IMR-90 (cell line): ENCODE data around the gene SLC25A33. TPM values are rescaled to one million over a fixed set of nuclear protein-coding genes. Genes with fewer than 3 reads are reported as not detected.

Source experiments
- ATAC-seq: fragments of 200-7000 bp; cut with Tn5 transposase; 2 replicates; pipeline ENCODE4 v1.9.1; 2020; ENCODE audit warnings: low read depth, mild to moderate bottlenecking, moderate library complexity
- BruUV-seq: library from RNA; stranded (reverse); fragments of 400-500 nt; replicated peaks from 2 replicates; lab custom pipeline; 2021; lab: Mats Ljungman, UMichigan
- CTCF ChIA-PET: fragments of 300-600 bp; formaldehyde crosslinking; extraction: SDS; loops from one replicate; lab custom pipeline; 2021; ENCODE audit warnings: antibody characterized with exemption; lab: Yijun Ruan, JAX
- POLR2A ChIA-PET: fragments of 300-600 bp; sonication (Branson Sonifier 250); formaldehyde crosslinking; loops from one replicate; lab custom pipeline; 2022; ENCODE audit warnings: antibody characterized with exemption; ENCODE audit not compliant: unreplicated experiment; lab: Charles Lee
- DNase-seq: peaks from one replicate; pipeline ENCODE4 v3.0.0; 2013
- H2AFZ ChIP-seq: replicated peaks from 2 replicates; pipeline ENCODE3; 2013; ENCODE audit warnings: low read length, mild to moderate bottlenecking; ENCODE audit not compliant: poor library complexity
- H2AK5ac ChIP-seq: 2 replicates; pipeline ENCODE4 v1.6.1; 2013; ENCODE audit warnings: low read depth, low read length, inconsistent platforms
- H2AK9ac ChIP-seq: replicated peaks from 2 replicates; pipeline ENCODE3; 2013; ENCODE audit warnings: mild to moderate bottlenecking, low read depth, low read length, moderate library complexity; ENCODE audit not compliant: poor library complexity
- H2BK120ac ChIP-seq: 2 replicates; pipeline ENCODE4 v1.6.1; 2013; ENCODE audit warnings: low read depth, low read length, inconsistent platforms
- H2BK15ac ChIP-seq: 3 replicates; pipeline ENCODE4 v1.6.1; 2013; ENCODE audit warnings: low read depth, low read length, inconsistent platforms
- H2BK20ac ChIP-seq: 2 replicates; pipeline ENCODE4 v1.6.1; 2013; ENCODE audit warnings: low read depth, mild to moderate bottlenecking, inconsistent platforms, low read length, moderate library complexity
- H2BK5ac ChIP-seq: 2 replicates; pipeline ENCODE4 v1.6.1; 2013; ENCODE audit warnings: mild to moderate bottlenecking, low read depth, low read length, inconsistent platforms; ENCODE audit not compliant: poor library complexity, severe bottlenecking
- H3K14ac ChIP-seq: replicated peaks from 2 replicates; pipeline ENCODE4 v1.6.1; 2013; ENCODE audit warnings: low read depth, low read length, inconsistent platforms
- H3K18ac ChIP-seq: 2 replicates; pipeline ENCODE4 v1.6.1; 2013; ENCODE audit warnings: low read depth, low read length, control low read depth
- H3K23ac ChIP-seq: 2 replicates; pipeline ENCODE4 v1.6.1; 2013; ENCODE audit warnings: low read depth, low read length, inconsistent platforms
- H3K27ac ChIP-seq: 2 replicates; pipeline ENCODE4 v1.5.1; 2013; ENCODE audit warnings: mild to moderate bottlenecking, control low read depth, low read length; ENCODE audit not compliant: insufficient read depth
- H3K27me3 ChIP-seq: 2 replicates; pipeline ENCODE4 v1.6.1; 2013; ENCODE audit warnings: low read length; ENCODE audit not compliant: control insufficient read depth, insufficient read depth
- H3K36me3 ChIP-seq: 2 replicates; pipeline ENCODE4 v1.6.1; 2013; ENCODE audit warnings: low read length, mixed read lengths; ENCODE audit not compliant: control insufficient read depth, insufficient read depth
- H3K4ac ChIP-seq: 2 replicates; pipeline ENCODE4 v1.6.1; 2013; ENCODE audit warnings: low read depth, low read length, inconsistent platforms
- H3K4me1 ChIP-seq: 2 replicates; pipeline ENCODE4 v1.6.1; 2013; ENCODE audit warnings: low read length, mixed read lengths; ENCODE audit not compliant: control insufficient read depth, insufficient read depth
- H3K4me2 ChIP-seq: 2 replicates; pipeline ENCODE4 v1.6.1; 2013; ENCODE audit warnings: low read depth, mild to moderate bottlenecking, control low read depth, low read length, moderate library complexity
- H3K4me3 ChIP-seq: 2 replicates; pipeline ENCODE4 v1.5.1; 2013; ENCODE audit warnings: low read depth, mild to moderate bottlenecking, control low read depth, low read length, moderate library complexity; ENCODE audit not compliant: insufficient read depth
- H3K56ac ChIP-seq: 2 replicates; pipeline ENCODE4 v1.6.1; 2013; ENCODE audit warnings: low read length, inconsistent platforms; ENCODE audit not compliant: insufficient read depth; ENCODE audit errors: extremely low read depth
- H3K79me1 ChIP-seq, 2 experiments: 2 replicates each; pipeline ENCODE4 v1.6.1; 2013; ENCODE audit warnings: low read length in 2 of 2, inconsistent platforms in 1 of 2, low read depth in 1 of 2
- H3K9ac ChIP-seq: 2 replicates; pipeline ENCODE4 v1.6.1; 2013; ENCODE audit warnings: low read depth, low read length, control low read depth
- H3K9me1 ChIP-seq: 2 replicates; pipeline ENCODE4 v1.6.1; 2013; ENCODE audit warnings: low read length, inconsistent platforms; ENCODE audit not compliant: insufficient read depth
- H3K9me3 ChIP-seq: 2 replicates; pipeline ENCODE4 v1.6.1; 2013; ENCODE audit warnings: low read length; ENCODE audit not compliant: control insufficient read depth, insufficient read depth
- H4K20me1 ChIP-seq: 2 replicates; pipeline ENCODE4 v1.6.1; 2013; ENCODE audit warnings: low read length, inconsistent platforms; ENCODE audit not compliant: insufficient read depth
- H4K5ac ChIP-seq: 2 replicates; pipeline ENCODE4 v1.6.1; 2013; ENCODE audit warnings: mild to moderate bottlenecking, low read depth, low read length, control low read depth
- H4K8ac ChIP-seq, 2 experiments: 2 replicates each; pipeline ENCODE4 v1.6.1; 2013; ENCODE audit warnings: low read depth in 2 of 2, low read length in 2 of 2, control low read depth in 1 of 2, inconsistent platforms in 1 of 2
- H4K91ac ChIP-seq: 2 replicates; pipeline ENCODE4 v1.6.1; 2013; ENCODE audit warnings: low read depth, low read length, inconsistent platforms; ENCODE audit not compliant: insufficient read depth
- BHLHE40 ChIP-seq: fragments of 150-350 bp; IDR thresholded peaks from 2 replicates; pipeline ENCODE4 v1.6.1; 2016; ENCODE audit warnings: mild to moderate bottlenecking, low read depth, low read length
- CEBPB ChIP-seq: IDR thresholded peaks from 2 replicates; pipeline ENCODE4 v1.6.1; 2012; ENCODE audit warnings: low read depth, low read length, improper control_type of control experiment
- CHD1 ChIP-seq: IDR thresholded peaks from 2 replicates; pipeline ENCODE4 v1.6.1; 2012; ENCODE audit warnings: low read depth, low read length, improper control_type of control experiment
- CTCF ChIP-seq: conservative IDR thresholded peaks from 2 replicates; pipeline ENCODE4 v1.5.1; 2012; ENCODE audit warnings: mild to moderate bottlenecking, low read depth, low read length, improper control_type of control experiment
- ELK1 ChIP-seq: fragments of 150-350 bp; IDR thresholded peaks from 2 replicates; pipeline ENCODE4 v1.6.1; 2016; ENCODE audit warnings: low read depth, mild to moderate bottlenecking, low read length, moderate library complexity, borderline replicate concordance
- MAFK ChIP-seq: IDR thresholded peaks from 2 replicates; pipeline ENCODE4 v1.6.1; 2012; ENCODE audit warnings: low read depth, low read length, improper control_type of control experiment
- MAZ ChIP-seq: IDR thresholded peaks from 2 replicates; pipeline ENCODE4 v1.6.1; 2012; ENCODE audit warnings: low read depth, mild to moderate bottlenecking, low read length, improper control_type of control experiment, moderate library complexity, borderline replicate concordance
- MXI1 ChIP-seq: IDR thresholded peaks from 2 replicates; pipeline ENCODE4 v1.6.1; 2012; ENCODE audit warnings: low read depth, mild to moderate bottlenecking, low read length, moderate library complexity, borderline replicate concordance
- NFE2L2 ChIP-seq: fragments of 150-350 bp; IDR thresholded peaks from 2 replicates; pipeline ENCODE4 v1.6.1; 2016; ENCODE audit warnings: low read depth, mild to moderate bottlenecking, low read length
- POLR2A ChIP-seq: IDR thresholded peaks from 2 replicates; pipeline ENCODE4 v1.6.1; 2012; ENCODE audit warnings: mild to moderate bottlenecking, low read depth, low read length
- RAD21 ChIP-seq: IDR thresholded peaks from 2 replicates; pipeline ENCODE4 v1.6.1; 2012; ENCODE audit warnings: low read length, improper control_type of control experiment
- RCOR1 ChIP-seq: IDR thresholded peaks from 2 replicates; pipeline ENCODE4 v1.6.1; 2012; ENCODE audit warnings: mild to moderate bottlenecking, low read length, improper control_type of control experiment; ENCODE audit not compliant: insufficient replicate concordance
- RFX5 ChIP-seq: IDR thresholded peaks from 2 replicates; pipeline ENCODE4 v1.8.0; 2012; ENCODE audit warnings: low read depth, mild to moderate bottlenecking, low read length, moderate library complexity
- SMC3 ChIP-seq: fragments of 150-350 bp; IDR thresholded peaks from 2 replicates; pipeline ENCODE4 v1.6.1; 2016; ENCODE audit warnings: low read depth, mild to moderate bottlenecking, antibody characterized with exemption, low read length, moderate library complexity
- USF2 ChIP-seq: fragments of 150-350 bp; IDR thresholded peaks from 2 replicates; pipeline ENCODE4 v1.6.1; 2017; ENCODE audit warnings: mild to moderate bottlenecking, antibody characterized with exemption, low read length, low read depth
- WGBS, 2 experiments: methylation state at CpG; one replicate each; pipeline versions ENCODE4 v1.1.5 to v1.1.7; 2013; ENCODE audit warnings: missing lambda C conversion rate in 2 of 2; ENCODE audit not compliant: insufficient read length in 1 of 2; ENCODE audit errors: extremely low coverage in 2 of 2; 5-methylcytosine and 5-hydroxymethylcytosine counted together
- dilution Hi-C: fragments of 300-500 bp; cut with HindIII; formaldehyde crosslinking; loops from one replicate; pipeline ENCODE4 v1.14.3; 2018; ENCODE audit warnings: low sequenced_read_pairs; ENCODE audit not compliant: unreplicated experiment
- in situ Hi-C: fragments of 300-500 bp; cut with MboI; formaldehyde crosslinking; loops from 3 replicates; pipeline ENCODE4 v1.14.3; 2019; ENCODE audit warnings: low sequenced_read_pairs, inconsistent platforms, mixed read lengths
- intact Hi-C: fragments of 100-400 bp; cut with micrococcal nuclease; formaldehyde crosslinking; loops from 2 replicates; pipeline ENCODE4 v1.10.0; 2022
- polyA plus RNA-seq, 3 experiments: library from polyadenylated mRNA; depleted of rRNA; stranded (reverse); fragments of >200 nt; gene quantifications; 2 replicates each; pipeline ENCODE4 v1.2.3, GENCODE V29; 2012; ENCODE audit warnings: low replicate concordance in 1 of 3
- total RNA-seq: library from RNA; depleted of rRNA; stranded (reverse); fragments of >200 nt; gene quantifications from 2 replicates; pipeline ENCODE4 v1.2.3, GENCODE V29; 2012

The SLC25A33 gene
- total and polyA plus RNA-seq, 2 of the 4 experiments (the other 2 are of a cell fraction), result 2.5 to 3.0 TPM

GRCh38 chr1:9542430-9542829, 3.2 kb downstream of the SLC25A33 start:
- H2BK20ac ChIP-seq, result no peak overlapping the region
- H3K36me3 ChIP-seq, result no peaks in the 10 kb centered on the region
- TF ChIP-seq CEBPB, result no peak
- no peak for TF ChIP-seq SMC3
- no peak for TF ChIP-seq RCOR1
- no peak for TF ChIP-seq MXI1
- TF ChIP-seq CHD1, result no peak
- TF ChIP-seq CTCF, result no peak
- TF ChIP-seq MAFK, result no peak
- TF ChIP-seq NFE2L2, result no peak
- TF ChIP-seq ELK1, result no peak
- TF ChIP-seq MAZ, result no peak
- TF ChIP-seq POLR2A, result no peak
- no peak for TF ChIP-seq RFX5
- TF ChIP-seq USF2, result no peak
- TF ChIP-seq RAD21, result no peak
- TF ChIP-seq BHLHE40, result no peak
- ChIA-PET CTCF (no interaction called here), POLR2A (no interaction called here)
- H3K27me3 ChIP-seq, result no peaks in the 10 kb centered on the region
- no peak overlapping the region for H4K91ac ChIP-seq
- H3K56ac ChIP-seq, result no peak overlapping the region
- DNase-seq (peak; percentile 44), ATAC-seq (no peak)
- no peak overlapping the region for H3K23ac ChIP-seq
- dilution Hi-C loops, result no loop called here
- H2AK9ac ChIP-seq, result no peak overlapping the region
- H4K8ac ChIP-seq, result no peak overlapping the region
- no peak overlapping the region for H2BK5ac ChIP-seq
- H3K4ac ChIP-seq, result no peak overlapping the region
- no peak overlapping the region for H3K27ac ChIP-seq
- H2AFZ ChIP-seq, result no peak overlapping the region
- H2BK15ac ChIP-seq, result no peak overlapping the region
- no peak overlapping the region for H3K4me3 ChIP-seq
- H3K9me3 ChIP-seq, result no peaks in the 10 kb centered on the region
- H3K18ac ChIP-seq, result no peak overlapping the region
- in situ Hi-C loops, result no loop called here
- H3K9ac ChIP-seq, result no peak overlapping the region
- no peak overlapping the region for H3K4me2 ChIP-seq
- peaks cover 17 to 50% of the 10 kb centered on the region in 2 experiments for H3K79me1 ChIP-seq
- H2BK120ac ChIP-seq, result no peak overlapping the region
- intact Hi-C loops, result no loop called here
- no peak overlapping the region for H2AK5ac ChIP-seq
- peaks cover 31% of the 10 kb centered on the region for H4K20me1 ChIP-seq
- no peak overlapping the region for H3K14ac ChIP-seq
- peaks cover 8% of the 10 kb centered on the region; the same call in 1 of the 2 replicates for H3K9me1 ChIP-seq
- peaks cover 5% of the 10 kb centered on the region; the same call in 1 of the 2 replicates for H3K4me1 ChIP-seq
- no CpG with 5 or more reads among the region's 3 CpGs for WGBS, 2 experiments
- no peak overlapping the region for H4K5ac ChIP-seq
- BruUV-seq, result no TSS peak
